SK-N-SH treated with all-trans-retinoic acid at 6 μM for 48 hours (cell line): ENCODE measurements around the gene DYSF.

Source experiments
- ATAC-seq: fragments of 200-7000 bp; cut with Tn5 transposase; 3 replicates; pipeline ENCODE4 v1.9.1; 2020; ENCODE audit warnings: mild to moderate bottlenecking, moderate library complexity
- ARNTL ChIP-seq: fragments of 450-650 bp; formaldehyde crosslinking; IDR thresholded peaks from 2 replicates; pipeline ENCODE4 v1.5.0; 2020; ENCODE audit warnings: low read depth, mild to moderate bottlenecking, moderate library complexity, borderline replicate concordance
- BACH2 ChIP-seq: fragments of 250-450 bp; sonication (Bioruptor Pico); IDR thresholded peaks from 2 replicates; pipeline ENCODE4 v1.9.0; 2021; ENCODE audit warnings: mild to moderate bottlenecking, borderline replicate concordance
- CSDC2 ChIP-seq: fragments of 250-450 bp; sonication (Bioruptor Pico); IDR thresholded peaks from 2 replicates; pipeline ENCODE4 v1.5.0; 2020; ENCODE audit warnings: mild to moderate bottlenecking, moderate library complexity
- CSRNP3 ChIP-seq: fragments of 250-450 bp; sonication (Bioruptor Pico); IDR thresholded peaks from 2 replicates; pipeline ENCODE4 v1.5.1; 2021; ENCODE audit warnings: mild to moderate bottlenecking, moderate library complexity
- ESRRG ChIP-seq: fragments of 250-450 bp; sonication (Bioruptor Pico); IDR thresholded peaks from 2 replicates; pipeline ENCODE4 v1.6.1; 2021; ENCODE audit warnings: mild to moderate bottlenecking
- GLIS3 ChIP-seq: fragments of 250-450 bp; sonication (Bioruptor Pico); IDR thresholded peaks from 2 replicates; pipeline ENCODE4 v1.5.0; 2020; ENCODE audit warnings: mild to moderate bottlenecking, moderate library complexity
- OSR1 ChIP-seq: fragments of 250-450 bp; sonication (Bioruptor Pico); IDR thresholded peaks from 2 replicates; pipeline ENCODE4 v1.8.0; 2022; ENCODE audit warnings: moderate library complexity, mild to moderate bottlenecking, inconsistent platforms
- PATZ1 ChIP-seq: fragments of 250-450 bp; sonication (Bioruptor Pico); IDR thresholded peaks from 2 replicates; pipeline ENCODE4 v1.8.0; 2020; ENCODE audit warnings: mild to moderate bottlenecking, moderate library complexity, borderline replicate concordance
- PPARA ChIP-seq: fragments of 250-450 bp; sonication (Bioruptor Pico); IDR thresholded peaks from 2 replicates; pipeline ENCODE4 v1.5.0; 2020; ENCODE audit warnings: mild to moderate bottlenecking, borderline replicate concordance
- RARB ChIP-seq: fragments of 250-450 bp; sonication (Bioruptor Pico); IDR thresholded peaks from 2 replicates; pipeline ENCODE4 v1.8.0; 2021; ENCODE audit warnings: mild to moderate bottlenecking, moderate library complexity
- SNAI2 ChIP-seq: fragments of 250-450 bp; sonication (Bioruptor Pico); IDR thresholded peaks from 2 replicates; pipeline ENCODE4 v1.5.0; 2020; ENCODE audit warnings: mild to moderate bottlenecking, moderate library complexity
- TCF4 ChIP-seq: fragments of 250-450 bp; sonication (Bioruptor Pico); IDR thresholded peaks from 2 replicates; pipeline ENCODE4 v1.8.0; 2021; ENCODE audit warnings: mild to moderate bottlenecking, moderate library complexity, borderline replicate concordance
- TOX ChIP-seq: fragments of 250-450 bp; sonication (Bioruptor Pico); IDR thresholded peaks from 2 replicates; pipeline ENCODE4 v1.8.0; 2021; ENCODE audit warnings: mild to moderate bottlenecking, moderate library complexity, borderline replicate concordance
- TSHZ2 ChIP-seq: fragments of 250-450 bp; sonication (Bioruptor Pico); IDR thresholded peaks from 2 replicates; pipeline ENCODE4 v1.5.0; 2020; ENCODE audit warnings: mild to moderate bottlenecking, moderate library complexity
- ZC3H10 ChIP-seq: fragments of 250-450 bp; sonication (Bioruptor Pico); IDR thresholded peaks from 2 replicates; pipeline ENCODE4 v1.5.1; 2021; ENCODE audit warnings: mild to moderate bottlenecking, moderate library complexity
- ZFP3 ChIP-seq: fragments of 250-450 bp; sonication (Bioruptor Pico); IDR thresholded peaks from 2 replicates; pipeline ENCODE4 v1.5.0; 2020; ENCODE audit warnings: mild to moderate bottlenecking, moderate library complexity
- ZFP30 ChIP-seq: fragments of 450-650 bp; formaldehyde crosslinking; IDR thresholded peaks from 2 replicates; pipeline ENCODE4 v1.5.0; 2022; ENCODE audit warnings: mild to moderate bottlenecking, moderate library complexity
- ZNF565 ChIP-seq: fragments of 450-650 bp; formaldehyde crosslinking; conservative IDR thresholded peaks from 2 replicates; pipeline ENCODE4 v1.5.0; 2020; ENCODE audit warnings: low read depth, mild to moderate bottlenecking, moderate library complexity
- ZNF70 ChIP-seq: fragments of 450-650 bp; formaldehyde crosslinking; IDR thresholded peaks from 2 replicates; pipeline ENCODE4 v1.5.0; 2020; ENCODE audit warnings: mild to moderate bottlenecking, moderate library complexity
- ZNF8 ChIP-seq: fragments of 450-650 bp; formaldehyde crosslinking; IDR thresholded peaks from 2 replicates; pipeline ENCODE4 v1.5.0; 2020; ENCODE audit warnings: mild to moderate bottlenecking, moderate library complexity
- TF ChIP-seq, protein P1 (sequence below): fragments of 250-450 bp; sonication (Bioruptor Pico); IDR thresholded peaks from 2 replicates; pipeline ENCODE4 v1.5.1; 2020; ENCODE audit warnings: low read depth, mild to moderate bottlenecking, moderate library complexity
- TF ChIP-seq, protein P2 (sequence below): fragments of 250-450 bp; sonication (Bioruptor Pico); IDR thresholded peaks from 2 replicates; pipeline ENCODE4 v1.8.0; 2021; ENCODE audit warnings: low read depth, mild to moderate bottlenecking, moderate library complexity, borderline replicate concordance

DYSF gene

GRCh38 chr2:71512386-71512785, 59.0 kb downstream of the DYSF start:
- no peak for ATAC-seq
- no peak for TF ChIP-seq TCF4 (CRISPR knock-in tag)
- TF ChIP-seq ZNF565 (CRISPR knock-in tag) = no peak
- no peak for TF ChIP-seq OSR1 (CRISPR knock-in tag)

- TF ChIP-seq ESRRG (CRISPR knock-in tag) = no peak
- no peak for TF ChIP-seq PPARA (CRISPR knock-in tag)
- no peak for TF ChIP-seq ZNF70
- TF ChIP-seq, protein P1, sequence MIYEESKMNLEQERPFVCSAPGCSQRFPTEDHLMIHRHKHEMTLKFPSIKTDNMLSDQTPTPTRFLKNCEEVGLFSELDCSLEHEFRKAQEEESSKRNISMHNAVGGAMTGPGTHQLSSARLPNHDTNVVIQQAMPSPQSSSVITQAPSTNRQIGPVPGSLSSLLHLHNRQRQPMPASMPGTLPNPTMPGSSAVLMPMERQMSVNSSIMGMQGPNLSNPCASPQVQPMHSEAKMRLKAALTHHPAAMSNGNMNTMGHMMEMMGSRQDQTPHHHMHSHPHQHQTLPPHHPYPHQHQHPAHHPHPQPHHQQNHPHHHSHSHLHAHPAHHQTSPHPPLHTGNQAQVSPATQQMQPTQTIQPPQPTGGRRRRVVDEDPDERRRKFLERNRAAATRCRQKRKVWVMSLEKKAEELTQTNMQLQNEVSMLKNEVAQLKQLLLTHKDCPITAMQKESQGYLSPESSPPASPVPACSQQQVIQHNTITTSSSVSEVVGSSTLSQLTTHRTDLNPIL = no peak
- TF ChIP-seq BACH2 = no peak
- no peak for TF ChIP-seq TCF4 (CRISPR knock-in tag)
- TF ChIP-seq, all 23 proteins: peak for 0
- no peak for ATAC-seq
Observed at GRCh38 chr2:71513096-71513495, 59.7 kb downstream of the DYSF start.

- ATAC-seq = no peak
- TF ChIP-seq CSDC2 (CRISPR knock-in tag) = no peak
- TF ChIP-seq TCF4 (CRISPR knock-in tag) = no peak
- no peak for TF ChIP-seq PPARA (CRISPR knock-in tag)
- TF ChIP-seq TSHZ2 (CRISPR knock-in tag) = no peak
- TF ChIP-seq ARNTL = no peak
- no peak for TF ChIP-seq RARB
- no peak for TF ChIP-seq ZFP30
- no peak for TF ChIP-seq ZC3H10 (CRISPR knock-in tag)
- TF ChIP-seq OSR1 (CRISPR knock-in tag) = no peak
- TF ChIP-seq PATZ1 (CRISPR knock-in tag) = no peak
- no peak for TF ChIP-seq BACH2
- no peak for TF ChIP-seq TOX (CRISPR knock-in tag)
- no peak for TF ChIP-seq ZFP3 (CRISPR knock-in tag)
- TF ChIP-seq, protein P2, sequence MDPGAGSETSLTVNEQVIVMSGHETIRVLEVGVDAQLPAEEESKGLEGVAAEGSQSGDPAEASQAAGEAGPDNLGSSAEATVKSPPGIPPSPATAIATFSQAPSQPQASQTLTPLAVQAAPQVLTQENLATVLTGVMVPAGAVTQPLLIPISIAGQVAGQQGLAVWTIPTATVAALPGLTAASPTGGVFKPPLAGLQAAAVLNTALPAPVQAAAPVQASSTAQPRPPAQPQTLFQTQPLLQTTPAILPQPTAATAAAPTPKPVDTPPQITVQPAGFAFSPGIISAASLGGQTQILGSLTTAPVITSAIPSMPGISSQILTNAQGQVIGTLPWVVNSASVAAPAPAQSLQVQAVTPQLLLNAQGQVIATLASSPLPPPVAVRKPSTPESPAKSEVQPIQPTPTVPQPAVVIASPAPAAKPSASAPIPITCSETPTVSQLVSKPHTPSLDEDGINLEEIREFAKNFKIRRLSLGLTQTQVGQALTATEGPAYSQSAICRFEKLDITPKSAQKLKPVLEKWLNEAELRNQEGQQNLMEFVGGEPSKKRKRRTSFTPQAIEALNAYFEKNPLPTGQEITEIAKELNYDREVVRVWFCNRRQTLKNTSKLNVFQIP (CRISPR knock-in tag) = no peak
- no peak for TF ChIP-seq ZNF8
Observed at GRCh38 chr2:71513721-71514120, 60.4 kb downstream of the DYSF start.

DNA sequence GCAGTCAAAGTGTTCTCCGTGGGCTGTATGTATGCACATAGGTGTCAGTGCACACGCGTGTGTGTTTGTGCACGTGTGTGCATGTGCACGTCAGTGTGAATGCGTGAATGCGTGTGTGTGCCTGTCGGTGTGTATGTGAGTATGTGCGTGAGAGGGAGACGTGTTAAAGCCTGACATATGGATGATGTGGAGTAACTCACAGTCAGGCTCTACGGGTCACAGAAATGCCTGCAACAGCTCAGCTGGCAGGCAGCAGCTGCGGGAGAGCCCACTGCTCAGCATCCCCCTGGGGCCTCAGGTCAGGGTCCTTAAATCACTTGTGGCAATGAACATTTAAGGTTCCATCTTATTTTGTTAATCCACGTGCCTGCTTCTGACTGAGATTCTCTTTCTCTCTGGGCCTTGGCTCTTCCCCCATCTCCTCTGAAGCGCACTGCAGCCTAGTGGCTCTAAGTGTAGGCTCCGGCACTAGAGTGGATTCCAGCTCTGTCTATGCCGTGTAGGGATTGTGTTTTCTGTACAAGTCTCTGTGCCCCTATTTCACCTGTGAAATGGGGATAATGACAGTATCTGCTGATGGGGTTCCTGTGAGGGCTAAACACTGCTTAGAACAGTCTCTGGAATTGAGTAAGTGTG, 63.0 kb downstream of the DYSF start:
- ATAC-seq = no peak
- no peak for TF ChIP-seq ZC3H10 (CRISPR knock-in tag)
- TF ChIP-seq CSRNP3 (CRISPR knock-in tag) = no peak
- TF ChIP-seq ZNF565 (CRISPR knock-in tag) = no peak
- no peak for TF ChIP-seq PPARA (CRISPR knock-in tag)
- TF ChIP-seq SNAI2 (CRISPR knock-in tag) = no peak
- TF ChIP-seq ARNTL = no peak
- no peak for TF ChIP-seq BACH2
- TF ChIP-seq, protein P1 = no peak
- no peak for TF ChIP-seq GLIS3 (CRISPR knock-in tag)
- no peak for TF ChIP-seq TSHZ2 (CRISPR knock-in tag)
- no peak for TF ChIP-seq ZNF70
